Activated CD4-positive, alpha-beta T cell treated with anti-CD3 and anti-CD28 coated beads for 1 hour (primary cell): Measurements from ENCODE around the gene PMM2.

Experiments
- DNase-seq: peaks from one replicate; pipeline ENCODE4 v3.0.0-alpha.2; 2020

Gene PMM2

DNA sequence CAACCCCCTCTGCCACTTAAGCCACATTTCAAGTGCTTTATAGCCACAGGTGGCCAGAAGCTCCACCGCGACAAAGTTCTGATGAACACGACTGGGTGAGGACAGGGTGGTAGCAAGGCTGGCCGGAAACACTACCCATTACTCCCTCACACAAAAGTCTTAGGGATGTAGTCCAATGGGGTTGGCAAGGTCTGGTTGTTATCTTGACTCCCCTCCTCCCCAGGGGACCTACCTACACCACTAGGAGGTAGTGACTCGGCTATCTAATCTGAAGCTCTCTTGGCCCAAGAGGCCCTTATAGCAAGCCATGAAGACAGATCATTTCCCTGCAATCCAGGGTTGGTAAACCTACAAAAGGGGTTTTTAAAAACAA, 92.9 kb downstream of the PMM2 start:
- no peak for DNase-seq

DNA sequence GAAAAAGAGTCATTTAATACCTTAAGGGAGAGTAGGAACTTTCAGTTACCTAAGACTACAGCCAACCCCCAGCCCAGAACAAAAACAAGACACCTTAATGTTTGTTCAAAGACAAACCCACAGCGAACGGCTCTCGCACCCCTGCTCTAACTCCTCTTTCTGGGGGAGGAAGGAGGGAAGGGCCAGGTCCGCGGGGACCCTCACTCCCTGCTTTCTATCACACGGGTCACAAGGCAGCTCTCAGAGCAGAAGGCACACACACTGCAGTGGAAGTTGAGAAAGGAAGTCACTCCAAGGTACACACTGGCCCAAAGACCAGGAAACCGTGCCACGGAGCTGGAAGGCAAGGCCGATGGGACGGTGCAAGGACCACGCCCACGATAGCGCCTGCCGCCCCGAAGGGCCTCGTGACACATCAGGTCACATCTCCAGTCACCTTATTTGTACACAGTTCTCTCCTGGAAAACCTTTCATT, 94.5 kb downstream of the PMM2 start:
- DNase-seq: no peak

DNA sequence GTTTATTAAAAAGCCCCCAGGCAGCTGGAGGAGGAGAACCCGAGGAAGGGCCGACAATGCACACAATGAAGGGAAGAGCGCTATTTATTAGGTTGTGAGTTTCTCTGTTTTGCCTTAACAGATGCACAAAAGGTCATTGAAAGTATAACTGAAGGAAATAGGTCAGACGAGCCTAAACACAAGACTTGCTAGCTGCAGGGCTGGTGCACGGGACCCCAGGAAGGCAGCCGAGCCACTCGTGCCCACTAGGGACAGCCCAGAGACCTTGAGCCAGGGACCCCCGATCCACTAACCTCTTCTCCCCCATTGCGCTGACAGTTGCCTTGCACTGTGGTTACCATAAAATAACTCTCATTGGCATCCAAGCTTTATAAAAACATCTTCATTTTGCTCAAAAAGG, 95.8 kb downstream of the PMM2 start:
- DNase-seq: no peak

DNA sequence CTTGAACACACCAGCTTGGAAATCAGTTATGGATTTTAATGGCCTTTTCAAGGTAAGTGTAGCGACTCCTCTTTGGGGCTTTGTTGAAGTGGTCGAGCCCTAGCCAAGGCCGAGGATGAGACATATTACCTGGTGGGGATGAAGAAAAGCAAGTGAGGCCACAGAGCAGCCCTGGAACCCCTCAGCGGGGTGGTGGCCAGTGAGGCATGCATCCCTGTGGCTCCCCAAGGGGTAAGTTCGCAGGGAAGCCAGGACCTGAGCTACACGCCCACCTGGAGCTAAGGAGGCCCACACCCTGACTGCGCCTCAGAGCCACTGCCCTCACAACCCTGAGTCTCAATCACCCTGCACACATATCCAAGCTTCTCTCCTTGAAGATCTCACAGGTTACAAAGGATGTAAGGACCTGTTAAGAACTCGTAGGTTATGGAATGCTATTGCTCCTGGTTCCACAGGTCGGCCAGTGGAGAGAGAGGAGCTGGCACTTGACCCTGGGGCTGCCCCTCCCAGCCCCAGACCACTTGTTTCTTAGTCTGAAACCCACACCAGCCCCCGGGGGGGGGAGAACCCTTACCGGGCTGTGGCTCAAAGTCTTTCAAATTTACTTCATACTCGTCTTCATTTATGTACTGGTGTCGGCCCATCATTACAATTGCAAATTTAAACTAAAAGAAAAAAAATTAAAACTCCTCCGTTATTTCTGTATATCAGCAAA, 96.5 kb downstream of the PMM2 start:
- no peak for DNase-seq

- DNase-seq: no peak
Measured at GRCh38 chr16:8894736-8895334, 97.2 kb downstream of the PMM2 start.

GRCh38 chr16:8898660-8899318, 101.2 kb downstream of the PMM2 start:
- no peak for DNase-seq
